ENCODE measurements around the gene APBA2.

The APBA2 gene

DNA sequence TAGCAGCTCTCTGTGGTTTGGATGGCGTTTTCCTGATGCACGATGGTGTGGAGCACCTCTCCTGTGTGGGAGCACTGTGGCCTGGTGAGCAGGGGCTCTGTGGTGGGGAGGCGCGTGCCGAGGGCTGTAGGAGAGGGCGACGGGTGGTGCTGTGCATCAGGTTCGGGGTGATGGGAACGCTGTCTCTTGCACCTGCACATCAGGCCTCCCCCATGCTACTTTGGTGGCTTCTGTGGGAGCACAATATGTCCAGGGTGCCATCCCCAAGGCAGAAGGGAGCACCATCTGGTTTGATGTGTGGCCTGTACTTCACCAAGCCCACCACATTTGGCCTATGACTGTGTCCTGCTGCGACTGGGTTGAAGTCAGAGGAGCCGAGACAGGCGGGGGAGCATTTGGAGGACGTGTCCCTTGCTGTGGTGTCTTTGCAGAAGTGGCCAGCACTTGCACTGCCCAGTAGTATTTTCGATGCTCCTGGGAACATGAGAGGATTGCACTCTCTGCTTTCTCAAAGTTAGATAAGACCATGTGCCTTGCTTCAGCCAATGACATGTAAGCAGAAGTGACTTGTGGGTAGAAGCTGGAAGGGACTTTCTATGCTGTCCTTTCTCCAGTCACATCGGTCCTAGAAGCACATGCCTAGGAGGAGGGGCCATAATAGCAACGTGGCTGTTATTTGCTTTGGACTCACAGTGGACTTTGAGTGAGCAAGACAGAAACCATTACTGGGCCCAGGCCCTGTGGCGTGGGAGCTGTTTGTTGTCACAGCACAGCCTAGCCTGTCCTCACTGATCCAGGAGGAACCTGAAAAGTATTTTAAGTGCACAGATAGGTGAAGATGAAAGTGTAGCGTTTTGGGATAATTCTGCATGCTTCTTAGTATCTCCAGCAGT, 72.1 kb downstream of the APBA2 start:
- DNase-seq (ENCODE audit: low read depth), result no peak

DNA sequence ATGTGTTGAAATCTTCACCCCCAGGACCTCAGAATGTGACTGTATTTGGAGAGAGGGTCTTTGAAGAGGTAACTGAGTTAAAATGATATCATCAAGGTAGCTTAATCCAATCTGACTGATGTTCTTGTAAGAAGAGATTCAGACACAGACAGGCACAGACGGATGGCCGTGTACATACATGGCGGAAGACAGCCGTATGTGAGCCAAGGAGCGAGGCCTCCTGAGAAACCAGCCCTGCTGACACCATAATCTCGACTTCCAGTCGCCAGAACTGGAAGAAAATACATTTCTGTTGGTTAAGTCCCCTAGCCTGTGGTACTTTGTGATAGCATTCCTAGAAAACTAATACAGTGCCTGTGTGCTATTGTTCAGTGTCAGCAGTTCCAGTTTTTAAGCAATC, 73.6 kb downstream of the APBA2 start:
- DNase-seq (ENCODE audit: low read depth), result no peak

DNA sequence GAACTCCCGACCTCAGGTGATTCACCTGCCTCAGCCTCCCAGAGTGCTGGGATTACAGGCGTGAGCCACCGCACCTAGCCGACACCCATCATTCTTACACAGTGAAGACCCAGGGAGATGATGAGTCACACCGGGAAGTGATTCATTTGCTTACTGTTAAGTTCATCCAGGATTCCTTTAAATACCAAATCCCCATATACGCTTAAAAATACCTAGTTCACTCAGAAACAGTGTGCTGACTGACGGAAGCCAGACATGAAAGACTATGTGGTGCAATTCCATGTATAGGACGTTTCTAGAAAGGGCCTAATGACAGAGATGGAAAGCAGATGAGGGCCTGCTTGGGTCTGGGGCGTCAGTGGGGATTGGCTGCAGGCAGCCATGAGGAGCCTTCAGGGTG, 75.2 kb downstream of the APBA2 start:
- no peak for DNase-seq (ENCODE audit: low read depth)

DNA sequence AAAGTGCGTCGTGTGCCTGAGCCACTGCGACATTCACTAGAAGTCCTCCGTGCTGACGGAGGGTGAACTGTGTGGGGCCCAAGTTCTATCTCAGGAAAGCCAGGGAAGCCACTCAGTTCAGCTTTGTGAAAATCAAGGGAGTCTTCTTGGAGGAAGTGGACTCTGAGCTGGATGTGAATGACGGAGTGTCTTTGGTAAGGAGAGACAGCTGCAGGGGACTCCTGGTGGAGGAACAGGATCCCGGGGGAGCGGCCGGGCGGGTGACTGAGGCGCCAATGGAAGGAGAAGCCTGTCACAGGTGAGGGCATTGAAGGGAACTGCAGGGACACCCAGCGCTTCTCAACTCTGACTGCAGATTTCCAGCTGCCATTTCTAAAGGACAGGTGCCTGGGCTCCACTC, 75.6 kb downstream of the APBA2 start:
- DNase-seq (ENCODE audit: low read depth), result no peak

DNA sequence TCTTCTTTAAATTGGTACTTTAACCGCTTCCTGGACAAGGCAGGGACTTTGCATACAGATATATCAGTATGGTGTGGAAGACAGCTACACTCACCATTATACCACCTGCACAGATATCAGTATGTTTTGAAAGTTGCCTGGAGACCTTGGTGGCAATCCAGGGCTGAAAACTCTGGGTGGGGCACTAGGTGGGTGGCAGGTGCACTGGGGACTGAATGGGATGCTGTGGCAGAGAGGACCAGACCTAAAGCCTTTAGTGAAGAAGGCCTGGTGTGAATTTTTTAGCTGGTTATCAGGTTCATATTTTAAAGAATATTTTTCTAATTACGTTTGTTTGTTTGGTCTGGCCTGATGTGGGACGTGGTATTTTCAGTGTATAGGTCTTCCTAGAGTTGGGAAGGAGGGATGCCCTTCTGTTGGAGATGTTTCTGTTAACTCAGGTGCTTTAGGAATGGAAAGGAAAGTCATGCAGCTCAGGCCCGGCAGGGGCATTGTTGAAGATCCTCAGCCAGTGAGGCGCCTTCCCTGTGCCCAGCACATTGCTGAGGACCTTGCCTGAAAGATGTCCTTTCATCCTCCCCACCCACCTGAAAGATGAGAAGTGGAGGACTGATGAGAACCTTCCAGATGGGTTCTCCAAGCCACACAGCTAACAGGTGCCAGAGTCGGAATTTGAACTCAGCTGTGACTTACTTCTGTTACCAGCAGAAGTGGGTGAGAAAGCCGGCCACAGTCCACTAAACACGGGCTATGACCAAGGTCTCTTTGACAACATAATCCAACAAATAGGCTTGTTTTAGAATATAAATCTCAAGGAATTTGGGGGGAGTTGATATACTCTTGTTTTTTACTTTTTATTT, 77.3 kb downstream of the APBA2 start:
- DNase-seq (ENCODE audit: low read depth), result no peak

DNA sequence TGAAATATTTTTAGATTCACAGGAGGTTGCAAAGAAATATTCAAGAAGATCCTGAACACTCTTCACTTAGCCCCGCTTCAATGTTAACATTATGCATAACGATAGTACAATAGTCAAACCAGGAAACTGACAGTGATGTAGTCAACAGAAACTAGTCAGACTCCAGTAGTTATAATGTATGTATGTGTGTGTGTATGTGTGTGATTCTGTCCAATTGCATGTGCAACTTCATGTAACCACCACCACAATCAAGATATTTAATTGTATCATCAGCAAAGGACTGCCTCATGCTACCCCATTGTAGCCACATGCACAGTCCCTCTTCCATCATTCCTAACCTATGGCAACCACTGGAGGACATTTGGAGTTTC, 77.9 kb downstream of the APBA2 start:
- no peak for DNase-seq (ENCODE audit: low read depth)

DNA sequence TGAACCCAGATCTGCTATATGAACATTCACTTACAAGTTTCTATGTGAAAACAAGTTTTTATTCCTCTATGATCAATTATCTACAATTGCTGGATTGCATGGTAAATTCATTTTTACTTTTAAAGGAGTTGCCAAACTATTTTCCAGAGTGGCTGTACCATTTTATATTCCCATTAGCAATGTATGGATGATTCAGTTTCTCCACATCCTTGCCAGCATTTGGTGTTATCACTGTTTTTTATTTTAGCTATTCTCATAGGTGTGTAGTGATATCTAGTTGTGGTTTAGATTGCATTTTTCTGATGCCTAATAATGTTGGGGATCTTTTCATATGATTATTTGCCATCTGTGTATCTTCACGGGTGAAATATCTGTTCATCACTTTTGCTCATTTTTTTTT, 78.3 kb downstream of the APBA2 start:
- no peak for DNase-seq (ENCODE audit: low read depth)

DNA sequence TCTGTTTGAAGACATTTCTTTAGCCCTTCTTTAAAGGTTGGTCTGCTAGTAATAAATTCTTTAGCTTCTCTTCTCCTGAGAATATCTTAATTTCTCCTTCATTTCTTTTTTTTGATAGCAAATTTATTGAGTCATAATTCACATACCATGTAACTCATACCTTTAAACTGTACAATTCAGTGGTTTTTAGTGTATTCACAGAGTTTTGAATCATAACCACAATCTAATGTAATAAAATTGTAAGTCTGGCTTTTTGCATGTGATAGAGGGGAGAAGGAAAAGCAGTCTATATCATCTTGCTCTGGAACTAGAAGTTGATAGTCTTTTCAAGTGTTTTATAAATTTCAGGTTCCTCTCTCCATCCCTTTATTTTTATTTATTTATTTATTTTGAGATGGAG, 81.3 kb downstream of the APBA2 start:
- DNase-seq (ENCODE audit: low read depth), result no peak

DNA sequence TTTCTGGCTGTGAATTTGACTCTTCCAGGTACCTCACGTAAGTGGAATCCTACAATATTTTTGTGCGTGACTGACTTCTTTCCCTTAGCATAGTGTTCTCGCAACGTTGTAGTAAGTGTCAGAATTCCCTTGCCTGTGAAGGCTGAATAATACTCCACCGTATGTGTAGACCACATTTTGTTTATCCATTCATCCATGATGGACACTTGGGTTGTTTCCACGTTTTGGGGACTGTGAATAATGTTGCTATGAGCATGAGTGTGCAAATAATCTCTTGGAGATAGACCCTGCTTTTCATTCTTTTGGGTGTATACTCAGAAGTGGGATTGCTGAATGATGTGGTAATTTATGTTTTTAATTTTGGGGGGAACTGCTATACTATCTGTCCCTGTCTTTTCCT, 82.2 kb downstream of the APBA2 start:
- DNase-seq (ENCODE audit: low read depth), result no peak

DNA sequence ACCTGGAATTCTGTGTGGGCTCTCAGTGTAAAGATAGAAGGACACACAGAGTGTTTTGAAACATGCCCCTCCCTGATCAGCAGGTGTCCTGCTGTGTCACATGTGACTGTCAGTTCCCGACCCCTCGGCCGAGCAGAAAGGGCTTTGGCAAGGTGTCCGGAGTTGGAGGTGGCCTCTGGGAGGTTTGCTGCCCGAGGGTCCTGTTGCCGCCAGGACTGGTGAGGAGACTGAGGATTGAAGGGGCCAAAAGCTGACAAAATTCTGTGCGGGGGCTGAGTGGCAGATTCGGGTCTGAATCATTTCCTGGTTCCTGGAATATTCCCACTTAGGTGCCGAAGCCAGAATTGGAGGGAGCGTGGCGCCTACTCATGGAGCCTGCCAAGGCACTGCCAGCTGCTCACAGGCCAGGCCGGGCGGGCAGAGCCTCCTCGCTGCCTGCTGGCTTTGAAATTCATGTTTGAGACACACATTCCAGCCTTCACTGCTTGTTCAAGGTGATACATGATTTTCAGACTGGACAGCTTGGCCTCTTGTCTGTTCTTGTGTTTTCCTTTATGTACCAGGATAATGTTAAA, 83.8 kb downstream of the APBA2 start:
- DNase-seq (ENCODE audit: low read depth), result no peak

DNA sequence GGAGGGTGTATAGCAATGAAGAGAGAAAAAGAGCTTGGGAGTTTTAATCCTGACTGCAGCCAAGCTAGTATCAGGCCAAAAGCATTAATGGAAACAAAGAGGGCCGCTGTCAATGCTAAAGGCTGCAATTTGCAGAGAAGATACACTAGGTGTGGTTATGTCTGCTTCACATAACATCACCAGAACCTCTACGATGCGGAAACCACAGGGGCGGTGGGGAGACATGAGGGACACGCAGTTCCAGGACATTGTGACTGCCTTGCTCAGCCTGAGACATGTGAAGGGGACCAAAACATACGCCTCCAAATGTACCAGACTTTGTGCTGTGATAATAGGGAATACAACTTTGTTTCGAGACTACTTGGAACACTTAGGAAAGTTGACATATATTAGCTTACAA, 88.4 kb downstream of the APBA2 start:
- DNase-seq (ENCODE audit: low read depth), result no peak

DNA sequence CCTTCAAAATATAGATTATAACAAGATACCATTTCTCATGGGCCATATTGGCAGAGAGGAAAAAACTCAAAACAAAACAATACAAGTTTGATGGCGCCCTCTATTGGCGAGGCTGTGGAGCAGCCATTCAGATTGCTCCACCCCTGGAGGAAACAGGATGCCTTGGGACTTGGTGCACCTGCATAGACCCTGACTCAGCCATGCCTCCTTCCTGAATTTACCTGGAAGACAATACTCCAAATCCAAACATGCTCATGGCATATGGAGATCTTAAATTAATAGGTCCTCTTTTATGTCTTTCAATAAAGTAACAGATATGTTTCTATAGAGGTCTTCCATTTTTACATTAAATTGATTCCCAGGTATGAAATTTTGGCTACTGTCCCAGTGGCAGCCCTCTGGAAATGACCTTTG, 90.0 kb downstream of the APBA2 start:
- DNase-seq (ENCODE audit: low read depth), result peak; percentile 52

DNA sequence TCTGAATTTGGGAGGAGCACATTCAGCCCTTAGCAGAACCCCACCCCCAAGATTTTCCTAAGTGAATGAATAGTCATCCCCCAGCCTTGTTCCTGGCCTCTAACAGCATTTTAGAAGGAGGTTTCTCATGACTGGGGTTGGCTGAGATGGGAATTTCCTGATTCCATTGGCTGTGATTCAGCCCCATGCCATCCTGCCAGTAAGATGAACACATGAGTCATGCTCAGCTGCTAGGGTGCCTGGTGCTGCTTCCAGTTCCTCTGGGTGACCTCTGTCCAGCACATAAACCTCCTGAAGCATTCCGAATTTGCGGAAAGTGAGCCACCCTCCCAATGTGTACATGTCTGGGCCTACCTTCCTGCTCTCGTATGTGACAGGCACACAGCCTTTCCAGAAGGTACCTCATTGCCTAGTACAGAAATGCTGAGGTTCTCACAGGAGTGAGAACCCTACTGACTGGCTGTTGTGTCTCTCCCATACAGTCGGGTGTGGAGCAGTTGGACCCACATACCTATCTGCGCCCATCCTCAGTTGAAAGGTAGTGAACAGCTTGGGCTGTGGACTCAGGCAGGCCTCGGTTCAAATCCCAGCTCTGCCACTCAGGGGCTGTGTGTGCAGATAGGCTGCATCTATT, 91.7 kb downstream of the APBA2 start:
- DNase-seq (ENCODE audit: low read depth), result no peak

DNA sequence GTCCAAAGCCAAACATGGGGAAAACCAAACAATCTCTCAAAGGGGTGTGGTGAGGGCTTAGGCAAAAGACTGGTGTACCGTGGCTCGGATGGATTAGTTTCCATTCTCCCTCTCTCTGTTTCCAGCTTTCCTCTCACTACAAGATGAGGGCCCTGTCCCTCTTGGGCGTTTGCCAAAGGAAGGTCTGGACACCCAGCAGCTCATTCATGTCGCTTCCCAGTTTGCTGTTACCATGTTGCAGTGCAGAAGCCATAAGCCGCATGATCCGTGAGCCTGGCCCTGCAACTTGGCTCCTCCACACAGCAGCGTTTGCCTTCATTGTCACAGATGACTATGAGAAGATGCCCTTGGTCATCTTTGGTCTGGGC, 92.2 kb downstream of the APBA2 start:
- no peak for DNase-seq (ENCODE audit: low read depth)

DNA sequence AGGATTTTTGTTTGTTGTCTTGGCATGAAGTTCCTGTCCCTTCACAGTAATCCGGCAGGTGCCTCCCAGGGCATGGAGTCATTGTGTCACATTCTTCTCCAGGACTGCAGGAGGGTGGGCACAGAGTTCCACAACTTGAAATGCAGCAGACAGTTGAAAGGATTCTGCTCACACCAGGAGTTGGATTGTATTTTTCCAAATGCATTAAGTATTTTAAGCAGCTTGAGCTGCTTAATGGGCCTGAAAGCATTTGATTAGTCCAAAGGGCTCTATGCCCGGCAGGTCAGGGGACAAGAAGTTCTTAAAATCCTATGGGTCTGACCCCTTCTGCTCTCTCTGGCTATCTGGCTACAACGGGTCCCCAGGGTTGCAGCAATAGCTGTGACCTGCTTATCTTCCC, 92.9 kb downstream of the APBA2 start:
- no peak for DNase-seq (ENCODE audit: low read depth)

DNA sequence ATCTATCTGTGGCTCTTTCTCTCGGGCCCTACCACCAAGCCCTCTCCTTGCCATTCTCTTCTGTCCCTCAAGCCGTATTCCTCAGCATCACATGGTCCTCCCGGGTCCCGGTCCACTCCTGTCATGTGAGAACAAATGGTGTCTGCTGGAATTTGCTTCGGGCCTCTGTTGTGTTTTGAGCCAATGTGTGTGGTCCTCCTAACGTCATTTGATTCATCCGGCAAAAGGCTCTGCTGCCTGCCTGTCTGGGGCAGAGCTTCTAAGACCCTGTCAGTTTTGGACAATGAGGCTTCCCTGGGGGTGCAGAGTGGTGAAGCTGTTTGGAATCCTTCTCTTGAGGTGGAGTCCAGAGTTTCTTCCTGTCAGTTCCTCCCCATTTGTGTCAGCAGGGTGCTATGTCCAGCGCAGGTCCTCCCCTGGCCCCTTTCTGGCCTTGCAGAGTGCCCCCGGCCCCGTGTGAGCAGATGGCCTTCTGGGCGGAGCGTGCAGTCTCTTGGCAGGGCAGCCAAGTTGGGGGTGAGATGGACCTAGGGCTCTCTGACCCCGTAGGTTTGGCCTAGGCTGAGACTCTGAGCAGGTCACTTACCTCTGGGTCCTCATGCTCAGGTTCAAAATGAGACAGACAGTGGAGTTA, 93.6 kb downstream of the APBA2 start:
- no peak for DNase-seq (ENCODE audit: low read depth)

DNA sequence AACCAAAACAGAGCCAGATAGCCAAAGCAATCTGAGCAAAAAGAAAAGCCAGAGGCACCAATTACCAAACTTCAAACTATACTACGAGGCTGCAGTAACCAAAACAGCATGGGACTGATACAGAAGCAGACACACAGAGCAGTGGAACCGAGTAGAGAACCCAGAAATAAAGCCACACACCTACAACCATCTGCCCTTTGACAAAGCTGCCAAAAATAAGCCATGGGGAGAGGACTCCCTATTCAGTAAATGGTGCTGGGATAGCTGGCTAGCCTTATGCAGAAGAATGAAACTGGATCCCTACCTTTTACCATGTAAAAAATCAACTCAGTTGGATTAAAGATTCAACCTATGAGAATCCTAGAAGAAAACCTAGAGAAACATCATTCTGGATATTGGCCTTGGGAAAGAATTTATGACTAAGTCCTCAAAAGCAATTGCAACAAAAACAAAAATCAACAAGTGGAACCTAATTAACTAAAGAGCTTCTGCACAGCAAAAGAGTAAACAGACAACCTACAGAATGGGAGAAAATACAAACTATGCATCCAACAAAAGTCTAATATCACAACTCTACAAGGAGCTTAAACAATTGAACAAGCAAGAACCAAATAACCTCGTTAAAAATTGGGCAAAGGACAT, 95.1 kb downstream of the APBA2 start:
- DNase-seq (ENCODE audit: low read depth), result no peak

DNA sequence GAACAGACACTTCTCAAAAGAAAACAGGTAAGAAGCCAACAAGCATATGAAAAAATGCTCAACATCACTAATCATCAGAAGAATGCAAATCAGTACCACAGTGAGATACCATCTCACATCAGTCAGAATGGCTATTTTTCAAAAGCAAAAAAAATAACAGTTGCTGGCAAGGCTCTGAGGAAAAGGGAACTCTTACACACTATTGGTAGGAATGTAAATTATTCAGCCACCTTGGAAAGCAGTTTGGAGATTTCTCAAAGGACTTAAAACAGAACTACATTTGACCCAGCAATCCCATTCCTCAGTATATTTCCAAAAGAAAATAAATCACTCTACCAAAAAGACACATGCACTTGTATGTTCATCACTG, 95.6 kb downstream of the APBA2 start:
- no peak for DNase-seq (ENCODE audit: low read depth)

DNA sequence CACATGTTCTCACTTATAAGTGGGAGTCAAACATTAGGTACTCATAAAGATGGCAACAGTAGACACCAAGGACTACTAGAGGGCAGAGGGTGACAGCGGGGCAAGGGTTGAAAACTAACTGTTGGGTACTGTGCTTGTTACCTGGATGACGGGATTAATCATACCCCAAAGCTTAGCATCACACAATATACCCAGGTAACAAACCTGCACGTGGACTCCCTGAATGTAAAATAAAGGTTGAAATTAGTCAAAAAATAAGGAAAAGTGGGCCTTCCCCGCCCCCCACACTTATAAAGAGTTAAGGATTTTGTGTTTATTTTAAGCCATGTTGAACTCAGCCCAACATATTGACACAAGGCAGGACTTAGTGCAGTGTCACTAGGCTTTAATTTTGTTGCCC, 96.1 kb downstream of the APBA2 start:
- DNase-seq (ENCODE audit: low read depth), result no peak

DNA sequence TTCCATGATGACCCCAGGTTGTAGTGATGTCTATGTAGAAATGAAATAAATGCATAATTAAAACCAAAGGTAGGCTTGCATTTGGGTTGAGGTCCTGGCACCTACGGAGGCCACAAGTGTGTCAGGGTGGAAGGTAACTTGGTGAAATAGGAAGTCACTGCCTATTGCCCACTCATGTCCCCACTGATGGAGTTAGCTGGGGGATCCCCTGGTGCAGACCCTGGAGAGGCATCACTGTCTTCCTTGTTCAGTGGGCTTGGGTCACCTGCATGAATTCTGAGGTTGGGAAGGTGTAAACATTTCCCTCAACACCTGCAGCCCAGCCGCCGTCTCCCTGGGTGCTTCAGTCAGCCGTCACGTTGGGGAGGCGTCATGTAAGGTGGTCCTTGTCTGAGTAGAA, 97.1 kb downstream of the APBA2 start:
- DNase-seq (ENCODE audit: low read depth), result no peak

DNA sequence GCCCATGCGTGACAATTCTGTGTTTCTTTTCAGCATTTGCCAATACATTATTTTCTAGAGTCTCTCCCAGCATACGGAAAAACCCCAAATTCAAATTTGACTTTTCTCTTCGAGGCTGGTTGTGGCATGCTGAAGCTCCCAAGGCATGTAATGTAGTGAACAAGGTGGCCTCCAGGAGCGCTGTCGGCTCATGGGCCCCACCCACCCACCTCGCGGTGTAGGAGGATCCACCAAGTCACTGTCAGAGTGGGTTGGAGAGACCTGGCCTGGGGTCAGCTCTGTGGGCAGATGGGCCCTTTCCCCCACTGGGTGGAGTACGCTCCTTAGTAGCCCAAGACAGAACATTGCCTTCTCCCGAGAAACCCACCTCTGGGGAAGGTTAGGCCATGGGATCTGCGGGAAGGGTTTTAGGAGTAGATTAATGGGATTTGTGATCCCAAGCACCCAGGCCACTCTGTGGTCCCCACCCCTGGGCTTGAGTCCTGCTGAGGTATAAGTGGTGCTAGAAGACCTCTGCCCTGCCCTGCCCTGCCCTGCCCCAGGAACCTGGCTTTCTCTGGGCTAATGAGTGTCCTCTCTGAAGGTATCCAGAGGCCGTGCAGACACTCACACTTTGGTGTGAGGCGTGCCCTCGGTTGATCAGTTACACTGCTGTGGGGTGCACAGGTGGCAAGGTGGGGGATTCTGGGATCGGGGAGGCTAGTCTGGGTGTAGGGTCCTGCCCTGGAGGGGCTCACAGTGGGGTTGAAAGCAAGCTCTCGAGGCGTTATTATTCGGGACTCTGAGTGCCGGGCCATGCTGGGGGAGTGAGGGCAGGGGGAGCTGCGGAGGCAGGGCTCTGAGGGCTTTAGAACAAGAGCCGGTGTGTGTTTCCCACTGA, 97.9 kb downstream of the APBA2 start:
- DNase-seq (ENCODE audit: low read depth), result no peak
